GM18520 (cell line): Measurements from ENCODE around the gene MPZL3.
"Not testable (repeated sequence)": the region's sequence is repeated elsewhere in the genome, so short reads cannot be mapped to it uniquely, and the experiment has no call there.

Experiments used
- ATAC-seq: cut with Tn5 transposase; IDR thresholded peaks from one replicate; pipeline ENCODE4 v1.9.1; 2021; ENCODE audit not compliant: unreplicated experiment

Gene MPZL3

DNA sequence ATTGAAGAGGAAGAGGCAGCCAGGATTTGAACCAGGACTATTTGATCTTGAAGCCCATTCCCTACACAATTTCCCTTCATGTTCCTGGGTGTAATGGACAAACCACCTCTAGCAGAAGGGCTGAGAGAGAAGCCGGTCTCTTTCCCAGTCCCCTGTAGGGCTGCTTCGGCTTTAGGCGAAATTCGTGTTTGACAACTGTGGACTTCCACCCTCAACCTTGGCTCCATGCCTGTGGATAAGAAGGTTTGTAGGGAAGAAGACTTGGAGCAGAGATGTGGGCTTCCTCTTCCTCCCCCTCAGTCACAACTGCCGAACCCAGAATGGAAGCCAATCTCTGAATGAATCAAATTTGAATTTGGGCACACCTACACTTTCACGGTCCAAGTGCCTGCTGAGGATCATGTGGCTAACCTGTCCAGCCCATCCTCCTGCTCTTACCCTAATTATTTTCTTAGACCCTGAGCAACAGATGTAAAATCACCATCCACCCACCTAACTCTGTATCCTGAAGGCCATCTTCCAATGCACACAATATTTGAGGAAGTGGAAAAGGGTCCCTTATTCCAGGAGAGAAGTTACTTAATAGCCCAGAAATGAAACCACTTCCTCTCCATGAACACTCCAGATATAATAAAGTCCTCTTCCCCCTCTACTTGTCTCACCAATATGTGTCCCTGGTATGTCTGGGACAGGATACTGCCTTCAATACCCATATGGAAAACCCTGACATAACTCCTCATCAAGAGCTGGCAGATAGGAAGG, 65.6 kb downstream of the MPZL3 start:
- ATAC-seq, result no peak

DNA sequence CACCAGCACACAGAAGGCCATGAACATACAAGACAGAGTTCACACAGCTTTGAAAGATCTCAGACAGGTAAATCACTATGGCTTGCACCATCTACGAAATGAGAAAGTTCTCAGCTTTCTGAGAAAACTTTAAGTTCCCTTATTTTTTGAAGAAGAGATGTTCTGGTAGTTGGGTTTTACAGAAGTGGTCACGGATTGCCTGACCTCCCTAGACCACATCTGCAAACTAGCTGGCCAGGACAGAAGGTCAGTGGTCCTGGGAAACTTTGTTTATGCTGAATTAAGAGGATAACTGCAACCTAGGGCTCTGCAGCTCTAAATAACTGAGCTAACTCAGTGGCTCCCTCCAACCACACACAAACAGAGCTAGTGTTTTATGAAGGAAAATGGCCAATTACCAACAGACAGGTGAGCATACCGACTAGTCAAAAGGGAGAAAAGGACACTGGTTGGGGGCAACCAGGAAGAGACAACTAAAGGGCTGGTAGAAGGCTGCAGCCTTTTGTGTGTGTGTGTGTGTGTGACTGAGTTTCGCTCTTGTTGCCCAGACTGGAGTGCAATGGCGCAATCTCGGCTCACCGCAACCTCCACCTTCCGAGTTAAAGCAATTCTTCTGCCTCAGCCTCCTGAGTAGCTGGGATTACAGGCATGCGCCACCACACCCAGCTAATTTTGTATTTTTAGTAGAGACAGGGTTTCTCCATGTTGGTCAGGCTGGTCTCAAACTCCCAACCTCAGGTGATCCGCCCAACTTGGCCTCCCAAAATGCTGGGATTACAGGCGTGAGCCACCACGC, 67.2 kb downstream of the MPZL3 start:
- no peak for ATAC-seq

DNA sequence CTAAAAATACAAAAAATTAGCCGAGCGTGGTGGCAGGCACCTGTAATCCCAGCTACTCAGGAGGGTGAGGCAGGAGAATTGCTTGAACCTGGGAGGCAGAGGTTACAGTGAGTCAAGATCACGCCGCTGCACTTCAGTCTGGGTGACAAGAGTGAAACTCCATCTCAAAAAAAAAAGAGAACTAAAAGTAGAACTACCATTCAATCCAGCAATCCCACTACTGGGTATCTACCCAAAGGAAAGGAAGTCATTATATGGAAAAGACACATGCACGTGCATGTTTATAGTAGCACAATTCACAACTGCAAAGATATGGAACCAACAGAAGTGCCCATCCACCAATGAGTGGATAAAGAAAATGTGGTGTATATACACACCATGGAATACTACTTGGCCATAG, 68.5 kb downstream of the MPZL3 start:
- ATAC-seq, result not testable (repeated sequence)

DNA sequence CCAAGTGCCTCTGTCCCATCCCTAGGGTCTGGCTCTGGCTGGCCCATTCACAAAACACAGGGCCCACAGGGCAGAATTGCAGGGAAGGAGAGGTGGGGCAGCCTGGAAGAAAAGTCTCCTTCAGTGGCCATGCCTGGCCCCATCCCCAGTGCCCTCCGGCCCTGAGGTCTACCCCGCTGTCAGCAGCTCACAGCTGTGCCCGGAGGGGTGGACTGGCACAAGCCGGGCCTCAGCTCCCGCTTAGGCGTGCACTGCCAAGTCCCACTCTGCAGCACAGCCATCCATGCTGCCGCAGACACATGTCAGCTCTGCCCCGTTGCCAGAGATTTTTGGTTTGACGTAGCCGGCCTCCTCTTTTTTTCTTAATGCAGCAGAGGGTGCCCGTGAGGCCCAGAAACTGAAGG, 71.9 kb downstream of the MPZL3 start:
- no peak for ATAC-seq

DNA sequence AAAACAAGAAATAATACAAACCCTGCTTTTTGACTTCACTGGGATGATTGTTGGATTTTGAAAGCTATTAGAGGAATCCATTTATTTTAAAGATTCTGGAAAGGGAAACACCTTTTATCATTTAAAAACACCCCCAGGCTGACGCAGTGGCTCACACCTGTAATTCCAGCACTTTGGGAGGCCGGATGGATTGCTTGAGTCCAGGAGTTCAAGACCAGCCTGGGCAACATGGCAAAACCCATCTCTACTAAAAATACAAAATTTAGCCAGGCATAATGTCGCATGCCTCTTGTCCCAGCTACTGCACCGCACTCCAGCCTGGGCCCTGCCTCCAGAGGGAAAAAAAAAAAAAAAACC, 75.4 kb downstream of the MPZL3 start:
- no peak for ATAC-seq
